Measurements from ENCODE around the gene NEK7.
"Not testable (repeated sequence)": the region's sequence is repeated elsewhere in the genome, so short reads cannot be mapped to it uniquely, and the experiment has no call there.

Gene NEK7

GRCh38 chr1:198173832-198174231 is 17.0 kb downstream of the NEK7 start:
- no peak for DNase-seq

GRCh38 chr1:198174297-198174696 is 17.5 kb downstream of the NEK7 start:
- peak in 1 of 5 donors; percentile 63 for DNase-seq

GRCh38 chr1:198175423-198176170 is 18.8 kb downstream of the NEK7 start:
- peak in 1 of 5 donors; percentile 67 for DNase-seq

- DNase-seq, result no peak
Observed at GRCh38 chr1:198176179-198176578, 19.4 kb downstream of the NEK7 start.

- no peak for DNase-seq
Observed at GRCh38 chr1:198177546-198177945, 20.7 kb downstream of the NEK7 start.

GRCh38 chr1:198178615-198179014 is 21.8 kb downstream of the NEK7 start:
- no peak for DNase-seq

- peak in 1 of 5 donors; percentile 56 for DNase-seq
Observed at GRCh38 chr1:198179556-198179981, 22.8 kb downstream of the NEK7 start.

- no peak for DNase-seq
Observed at GRCh38 chr1:198183605-198184004, 26.8 kb downstream of the NEK7 start.

- no peak for DNase-seq
Observed at GRCh38 chr1:198184516-198184915, 27.7 kb downstream of the NEK7 start.

- no peak for DNase-seq
Observed at GRCh38 chr1:198185146-198185545, 28.3 kb downstream of the NEK7 start.

GRCh38 chr1:198185759-198186158 is 29.0 kb downstream of the NEK7 start:
- DNase-seq, result peak in 1 of 5 donors; percentile 44

- no peak for DNase-seq
Observed at GRCh38 chr1:198186916-198187580, 30.2 kb downstream of the NEK7 start.

GRCh38 chr1:198187973-198188588 is 31.3 kb downstream of the NEK7 start:
- peak in 1 of 5 donors; percentile 64 for DNase-seq

GRCh38 chr1:198191117-198191516 is 34.3 kb downstream of the NEK7 start:
- DNase-seq, result no peak

- not testable (repeated sequence) for DNase-seq
Observed at GRCh38 chr1:198193871-198194270, 37.1 kb downstream of the NEK7 start.

GRCh38 chr1:198196630-198197029 is 39.8 kb downstream of the NEK7 start:
- no peak for DNase-seq

GRCh38 chr1:198197285-198197684 is 40.5 kb downstream of the NEK7 start:
- DNase-seq, result no peak

GRCh38 chr1:198199105-198199504 is 42.3 kb downstream of the NEK7 start:
- DNase-seq, result no peak

GRCh38 chr1:198201956-198202784 is 45.4 kb downstream of the NEK7 start:
- peak in 1 of 5 donors; percentile 78 for DNase-seq

GRCh38 chr1:198203434-198203833 is 46.6 kb downstream of the NEK7 start:
- no peak for DNase-seq

- DNase-seq, result no peak
Observed at GRCh38 chr1:198205016-198205684, 48.4 kb downstream of the NEK7 start.

GRCh38 chr1:198206292-198206691 is 49.5 kb downstream of the NEK7 start:
- DNase-seq, result no peak

Measured in T-helper 1 cell (primary cell).